Measurements from ENCODE around the gene NCAPG2.

DNA sequence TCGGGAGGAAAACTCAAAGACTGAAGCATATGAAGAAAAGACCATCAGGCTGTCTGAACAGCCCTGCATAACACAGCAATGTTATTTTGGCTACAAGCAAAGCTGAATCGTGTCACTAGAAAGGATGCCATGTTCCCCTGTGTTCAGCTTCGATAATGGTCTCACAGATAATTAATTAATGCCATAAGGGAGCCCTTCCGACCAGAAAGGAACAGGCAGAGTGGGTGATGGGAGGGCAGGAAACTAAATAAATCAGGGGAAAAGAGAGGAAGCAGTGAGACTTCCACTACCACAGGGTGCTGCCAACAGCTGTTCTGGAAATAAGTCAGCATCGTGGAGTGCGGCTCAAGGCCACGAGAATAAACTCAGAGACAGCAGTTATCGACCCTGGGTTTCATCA is 120.2 kb downstream of the NCAPG2 start:
- no peak for TF ChIP-seq CTCF (IDR thresholded peaks at IDR 0.05)
- no peak for TF ChIP-seq POLR2AphosphoS5 (IDR thresholded peaks at IDR 0.05)
